BLaER1 (cell line): ENCODE measurements around the gene CDH15.

Source experiments
- H3K27ac ChIP-seq: shearing (Covaris generic); formaldehyde crosslinking; 2 replicates; pipeline ENCODE4 v1.8.1; 2022
- H3K27me3 ChIP-seq: shearing (Covaris generic); formaldehyde crosslinking; 2 replicates; pipeline ENCODE4 v1.8.1; 2022
- H3K36me3 ChIP-seq: shearing (Covaris generic); formaldehyde crosslinking; 2 replicates; pipeline ENCODE4 v1.8.1; 2022
- H3K4me1 ChIP-seq: shearing (Covaris generic); formaldehyde crosslinking; 2 replicates; pipeline ENCODE4 v1.8.1; 2022
- H3K4me2 ChIP-seq: shearing (Covaris generic); formaldehyde crosslinking; 2 replicates; pipeline ENCODE4 v1.8.1; 2022
- H3K4me3 ChIP-seq: shearing (Covaris generic); formaldehyde crosslinking; 2 replicates; pipeline ENCODE4 v1.8.1; 2022
- H3K9ac ChIP-seq: shearing (Covaris generic); formaldehyde crosslinking; 2 replicates; pipeline ENCODE4 v1.8.1; 2022
- H3K9me3 ChIP-seq: shearing (Covaris generic); formaldehyde crosslinking; 2 replicates; pipeline ENCODE4 v1.8.1; 2022
- H4K20me1 ChIP-seq: shearing (Covaris generic); formaldehyde crosslinking; 2 replicates; pipeline ENCODE4 v1.8.1; 2022
- Cebpa-rat ChIP-seq: shearing (Covaris generic); IDR thresholded peaks from 2 replicates; pipeline ENCODE4 v1.8.1; 2022

CDH15 gene

GRCh38 chr16:89217138-89217387 lies 45.5 kb downstream of the CDH15 start:
- H3K9me3 ChIP-seq = no peaks in the 10 kb centered on the region
- H3K27ac ChIP-seq = peak overlapping the region; percentile 91
- H3K27me3 ChIP-seq = no peaks in the 10 kb centered on the region
- TF ChIP-seq Cebpa-rat = no peak
- H3K36me3 ChIP-seq = peaks cover 26% of the 10 kb centered on the region
- H3K9ac ChIP-seq = peak overlapping the region; percentile 94
- peak overlapping the region; percentile 82 for H3K4me3 ChIP-seq
- H3K4me1 ChIP-seq = peaks cover 31% of the 10 kb centered on the region
- H4K20me1 ChIP-seq = peaks cover 14% of the 10 kb centered on the region; the same call in 1 of the 2 replicates
- peak overlapping the region; percentile 93 for H3K4me2 ChIP-seq

- no peak for TF ChIP-seq Cebpa-rat
- H3K27ac ChIP-seq = peak within 1 kb of the TSS; percentile 91
- H3K9me3 ChIP-seq = no peaks in the 10 kb centered on the region
- no peaks in the 10 kb centered on the region for H3K27me3 ChIP-seq
- H3K36me3 ChIP-seq = peaks cover 31% of the 10 kb centered on the region
- peak within 1 kb of the TSS; percentile 93 for H3K4me2 ChIP-seq
- peak within 1 kb of the TSS; percentile 82 for H3K4me3 ChIP-seq
- peaks cover 31% of the 10 kb centered on the region for H3K4me1 ChIP-seq
- H4K20me1 ChIP-seq = peaks cover 14% of the 10 kb centered on the region; the same call in 1 of the 2 replicates
- peak within 1 kb of the TSS; percentile 94 for H3K9ac ChIP-seq
Observed at GRCh38 chr16:89217388-89218191, 46.0 kb downstream of the CDH15 start, which contains the start of gene ZNF778. ZNF778 (plus strand) TSS chr16:89217703; CDS start chr16:89221128, 3,425 bp downstream.

GRCh38 chr16:89219365-89219764 lies 47.8 kb downstream of the CDH15 start:
- no peak overlapping the region for H3K4me3 ChIP-seq
- TF ChIP-seq Cebpa-rat = no peak
- no peak overlapping the region for H3K27ac ChIP-seq
- H3K4me2 ChIP-seq = no peak overlapping the region
- H3K36me3 ChIP-seq = peaks cover 49% of the 10 kb centered on the region
- H3K9me3 ChIP-seq = no peaks in the 10 kb centered on the region
- peaks cover 14% of the 10 kb centered on the region; the same call in 1 of the 2 replicates for H4K20me1 ChIP-seq
- H3K4me1 ChIP-seq = peaks cover 31% of the 10 kb centered on the region
- H3K9ac ChIP-seq = peak overlapping the region; percentile 48
- no peaks in the 10 kb centered on the region for H3K27me3 ChIP-seq

GRCh38 chr16:89221604-89222003 lies 50.1 kb downstream of the CDH15 start:
- no peak overlapping the region for H3K27ac ChIP-seq
- peaks cover 72% of the 10 kb centered on the region for H3K36me3 ChIP-seq
- peaks cover 14% of the 10 kb centered on the region; the same call in 1 of the 2 replicates for H4K20me1 ChIP-seq
- TF ChIP-seq Cebpa-rat = no peak
- no peak overlapping the region for H3K9ac ChIP-seq
- no peak overlapping the region for H3K4me3 ChIP-seq
- H3K4me2 ChIP-seq = no peak overlapping the region
- H3K27me3 ChIP-seq = no peaks in the 10 kb centered on the region
- H3K9me3 ChIP-seq = peaks cover 6% of the 10 kb centered on the region
- H3K4me1 ChIP-seq = peaks cover 19% of the 10 kb centered on the region

GRCh38 chr16:89222931-89223330 lies 51.4 kb downstream of the CDH15 start:
- Histone ChIP-seq H3K27me3 (no peaks in the 10 kb centered on the region), H3K27ac (no peak overlapping the region), H3K36me3 (peaks cover 85% of the 10 kb centered on the region), H4K20me1 (peaks cover 10% of the 10 kb centered on the region; the same call in 1 of the 2 replicates), H3K9me3 (peaks cover 19% of the 10 kb centered on the region), H3K4me1 (peaks cover 14% of the 10 kb centered on the region), H3K4me3 (no peak overlapping the region), H3K4me2 (no peak overlapping the region), H3K9ac (no peak overlapping the region)
- no peak for TF ChIP-seq Cebpa-rat

GRCh38 chr16:89224665-89225064 lies 53.1 kb downstream of the CDH15 start:
- no peak for TF ChIP-seq Cebpa-rat
- H3K27me3 ChIP-seq = no peaks in the 10 kb centered on the region
- H3K27ac ChIP-seq = no peak overlapping the region
- H3K9me3 ChIP-seq = peaks cover 37% of the 10 kb centered on the region
- H3K9ac ChIP-seq = no peak overlapping the region
- peaks cover 98% of the 10 kb centered on the region for H3K36me3 ChIP-seq
- H3K4me1 ChIP-seq = no peaks in the 10 kb centered on the region
- no peak overlapping the region for H3K4me2 ChIP-seq
- H4K20me1 ChIP-seq = 0 out of 2 replicates have a peak, but pooled peaks cover 5% of the 10 kb centered on the region
- no peak overlapping the region for H3K4me3 ChIP-seq

- no peaks in the 10 kb centered on the region for H4K20me1 ChIP-seq
- H3K4me1 ChIP-seq = no peaks in the 10 kb centered on the region
- H3K27ac ChIP-seq = no peak overlapping the region
- TF ChIP-seq Cebpa-rat = no peak
- H3K36me3 ChIP-seq = peaks cover 97% of the 10 kb centered on the region
- H3K27me3 ChIP-seq = no peaks in the 10 kb centered on the region
- peaks cover 57% of the 10 kb centered on the region for H3K9me3 ChIP-seq
- H3K4me3 ChIP-seq = no peak overlapping the region
- H3K9ac ChIP-seq = no peak overlapping the region
- no peak overlapping the region for H3K4me2 ChIP-seq
Observed at GRCh38 chr16:89230255-89230654, 58.7 kb downstream of the CDH15 start.

- Histone ChIP-seq H3K4me2 (no peak overlapping the region), H3K27ac (no peak overlapping the region), H3K9ac (no peak overlapping the region), H4K20me1 (no peaks in the 10 kb centered on the region), H3K4me1 (no peaks in the 10 kb centered on the region), H3K36me3 (peaks cover 89% of the 10 kb centered on the region), H3K27me3 (no peaks in the 10 kb centered on the region), H3K4me3 (no peak overlapping the region), H3K9me3 (peaks cover 46% of the 10 kb centered on the region)
- TF ChIP-seq Cebpa-rat = no peak
Observed at GRCh38 chr16:89232107-89232506, 60.6 kb downstream of the CDH15 start.

- H3K27me3 ChIP-seq = no peaks in the 10 kb centered on the region
- no peak overlapping the region for H3K27ac ChIP-seq
- H3K4me3 ChIP-seq = no peak overlapping the region
- H3K4me1 ChIP-seq = no peaks in the 10 kb centered on the region
- peaks cover 28% of the 10 kb centered on the region for H3K9me3 ChIP-seq
- no peak for TF ChIP-seq Cebpa-rat
- H3K4me2 ChIP-seq = no peak overlapping the region
- H4K20me1 ChIP-seq = no peaks in the 10 kb centered on the region
- H3K36me3 ChIP-seq = peaks cover 71% of the 10 kb centered on the region
- no peak overlapping the region for H3K9ac ChIP-seq
Observed at GRCh38 chr16:89233678-89234490, 62.3 kb downstream of the CDH15 start.

- Histone ChIP-seq H4K20me1 (no peaks in the 10 kb centered on the region), H3K4me2 (no peak overlapping the region), H3K36me3 (peaks cover 33% of the 10 kb centered on the region), H3K4me1 (peaks cover 24% of the 10 kb centered on the region), H3K9ac (no peak overlapping the region), H3K9me3 (0 out of 2 replicates have a peak, but pooled peaks cover 2% of the 10 kb centered on the region), H3K27me3 (no peaks in the 10 kb centered on the region), H3K27ac (no peak overlapping the region), H3K4me3 (no peak overlapping the region)
- no peak for TF ChIP-seq Cebpa-rat
Observed at GRCh38 chr16:89237733-89238132, 66.2 kb downstream of the CDH15 start.
